ENCODE results near the gene FKBP1C.

Gene FKBP1C

GRCh38 chr6:63261820-63262219, 50.6 kb downstream of the FKBP1C start:
- no peak for DNase-seq (ENCODE audit: low read depth in 2 of 2, low spot score in 1 of 2)

All from stimulated activated CD8-positive, alpha-beta memory T cell treated with anti-CD3 and anti-CD28 coated beads, Interleukin-4, amount 100 ng/mL, for 4 hours (primary cell).